ENCODE results near the gene AP5B1.

GRCh38 chr11:65791719-65792213, 11.0 kb upstream of the AP5B1 start:
- no peak for TF ChIP-seq GATA2 (IDR thresholded peaks at IDR 0.05; ENCODE audit: low read depth, low read length)
- no peak for TF ChIP-seq GATA3 (IDR thresholded peaks at IDR 0.05; ENCODE audit: low read depth, low read length)

All from SH-SY5Y (cell line).